ENCODE results near the gene MRPL1.

DNA sequence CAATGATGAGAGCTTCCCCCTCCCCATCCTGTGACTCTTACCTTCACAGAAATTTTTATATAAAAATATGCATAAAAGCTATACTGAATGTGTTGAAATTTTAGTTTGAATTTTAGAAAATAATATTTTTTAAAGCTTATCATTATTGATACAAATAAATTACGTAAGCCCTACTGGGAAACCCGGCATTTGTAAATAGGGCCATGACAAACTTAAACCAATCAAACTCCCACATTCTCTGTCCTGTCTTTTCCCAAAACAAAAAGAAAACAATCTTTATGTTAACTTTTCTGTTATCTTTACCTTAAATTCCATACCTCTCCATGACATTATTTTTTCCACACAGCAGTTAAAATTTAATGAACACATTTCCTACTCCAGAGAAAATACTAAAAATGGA lies 46.1 kb upstream of the MRPL1 start:
- TF ChIP-seq, protein P1, sequence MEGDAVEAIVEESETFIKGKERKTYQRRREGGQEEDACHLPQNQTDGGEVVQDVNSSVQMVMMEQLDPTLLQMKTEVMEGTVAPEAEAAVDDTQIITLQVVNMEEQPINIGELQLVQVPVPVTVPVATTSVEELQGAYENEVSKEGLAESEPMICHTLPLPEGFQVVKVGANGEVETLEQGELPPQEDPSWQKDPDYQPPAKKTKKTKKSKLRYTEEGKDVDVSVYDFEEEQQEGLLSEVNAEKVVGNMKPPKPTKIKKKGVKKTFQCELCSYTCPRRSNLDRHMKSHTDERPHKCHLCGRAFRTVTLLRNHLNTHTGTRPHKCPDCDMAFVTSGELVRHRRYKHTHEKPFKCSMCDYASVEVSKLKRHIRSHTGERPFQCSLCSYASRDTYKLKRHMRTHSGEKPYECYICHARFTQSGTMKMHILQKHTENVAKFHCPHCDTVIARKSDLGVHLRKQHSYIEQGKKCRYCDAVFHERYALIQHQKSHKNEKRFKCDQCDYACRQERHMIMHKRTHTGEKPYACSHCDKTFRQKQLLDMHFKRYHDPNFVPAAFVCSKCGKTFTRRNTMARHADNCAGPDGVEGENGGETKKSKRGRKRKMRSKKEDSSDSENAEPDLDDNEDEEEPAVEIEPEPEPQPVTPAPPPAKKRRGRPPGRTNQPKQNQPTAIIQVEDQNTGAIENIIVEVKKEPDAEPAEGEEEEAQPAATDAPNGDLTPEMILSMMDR (conservative IDR thresholded peaks at IDR 0.05 in 1 of 2, IDR thresholded peaks at IDR 0.05 in 1 of 2; ENCODE audit: low read depth in 1 of 2, low read length in 2 of 2), result no peak
- no peak for TF ChIP-seq EZH2 (IDR thresholded peaks at IDR 0.05; ENCODE audit: low read length, missing control alignments)

Data from fibroblast of lung (primary cell).